Transverse colon (tissue), 4 donors: ENCODE measurements around the gene CAPN9.

Experiments used
- CTCF ChIP-seq, 5 experiments: fragments of 200-600 bp in 3 of 5; fragments of 450-650 bp in 2 of 5; sonication (generic) in 3 of 5; IDR thresholded peaks; 1 replicate in 2 of 5; 2 replicates in 3 of 5; pipeline ENCODE4 v1.5.1; 2016 to 2017; ENCODE audit warnings: antibody characterized with exemption in 5 of 5, inconsistent platforms in 3 of 5, mild to moderate bottlenecking in 2 of 5, moderate library complexity in 1 of 5
- EP300 ChIP-seq: sonication (generic); formaldehyde crosslinking; IDR thresholded peaks from one replicate; pipeline ENCODE4 v1.6.1; 2017; ENCODE audit warnings: antibody characterized with exemption, low read depth
- POLR2A ChIP-seq: fragments of 450-650 bp; IDR thresholded peaks from one replicate; pipeline ENCODE4 v1.6.1; 2016; ENCODE audit warnings: antibody characterized with exemption, mild to moderate bottlenecking, moderate library complexity
- POLR2AphosphoS5 ChIP-seq, 3 donors: sonication (generic); formaldehyde crosslinking; IDR thresholded peaks; one replicate each; pipeline ENCODE4 v1.6.1; 2016; ENCODE audit warnings: antibody characterized with exemption in 3 of 3

GRCh38 chr1:230821346-230821745, 74.2 kb downstream of the CAPN9 start:
- TF ChIP-seq CTCF (IDR thresholded peaks at IDR 0.05) (no peak), POLR2AphosphoS5 (IDR thresholded peaks at IDR 0.05) (no peak), POLR2A (no peak), EP300 (no peak)
